ENCODE measurements around the gene TXNDC11.

DNA sequence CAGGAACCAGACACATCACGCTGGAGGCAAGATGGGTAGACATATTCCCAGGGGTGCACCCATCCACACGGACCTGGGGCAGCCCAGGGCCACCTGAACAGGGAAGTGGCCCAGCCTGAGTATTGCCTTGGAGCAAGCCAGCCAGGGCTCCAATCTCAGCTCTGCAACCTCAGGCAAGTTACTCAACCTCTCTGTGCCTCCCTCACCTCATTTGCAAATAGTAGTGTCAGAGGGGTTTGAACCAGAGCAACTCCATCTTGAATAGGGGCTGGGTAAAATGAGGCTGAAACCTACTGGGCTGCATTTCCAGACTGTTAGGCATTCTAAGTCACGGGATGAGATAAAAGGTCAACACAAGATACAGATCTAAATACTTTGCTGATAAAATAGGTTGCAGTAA lies 109.5 kb downstream of the TXNDC11 start:
- TF ChIP-seq, protein P1, sequence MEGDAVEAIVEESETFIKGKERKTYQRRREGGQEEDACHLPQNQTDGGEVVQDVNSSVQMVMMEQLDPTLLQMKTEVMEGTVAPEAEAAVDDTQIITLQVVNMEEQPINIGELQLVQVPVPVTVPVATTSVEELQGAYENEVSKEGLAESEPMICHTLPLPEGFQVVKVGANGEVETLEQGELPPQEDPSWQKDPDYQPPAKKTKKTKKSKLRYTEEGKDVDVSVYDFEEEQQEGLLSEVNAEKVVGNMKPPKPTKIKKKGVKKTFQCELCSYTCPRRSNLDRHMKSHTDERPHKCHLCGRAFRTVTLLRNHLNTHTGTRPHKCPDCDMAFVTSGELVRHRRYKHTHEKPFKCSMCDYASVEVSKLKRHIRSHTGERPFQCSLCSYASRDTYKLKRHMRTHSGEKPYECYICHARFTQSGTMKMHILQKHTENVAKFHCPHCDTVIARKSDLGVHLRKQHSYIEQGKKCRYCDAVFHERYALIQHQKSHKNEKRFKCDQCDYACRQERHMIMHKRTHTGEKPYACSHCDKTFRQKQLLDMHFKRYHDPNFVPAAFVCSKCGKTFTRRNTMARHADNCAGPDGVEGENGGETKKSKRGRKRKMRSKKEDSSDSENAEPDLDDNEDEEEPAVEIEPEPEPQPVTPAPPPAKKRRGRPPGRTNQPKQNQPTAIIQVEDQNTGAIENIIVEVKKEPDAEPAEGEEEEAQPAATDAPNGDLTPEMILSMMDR (conservative IDR thresholded peaks at IDR 0.05), result no peak
- no peak for TF ChIP-seq EZH2 (IDR thresholded peaks at IDR 0.05; ENCODE audit: low read depth)

Measured in PC-9 (cell line).